Fibroblast of villous mesenchyme (primary cell): ENCODE measurements around the gene PARP3. TPM values are rescaled to one million over a fixed set of nuclear protein-coding genes. Genes with fewer than 3 reads are reported as not detected.

Experiments
- DNase-seq: peaks from one replicate; pipeline ENCODE4 v3.0.0-alpha.2; 2010; ENCODE audit warnings: low read depth
- H3K4me3 ChIP-seq: 2 replicates; pipeline ENCODE4 v1.5.1; 2011; ENCODE audit warnings: low read depth, mild to moderate bottlenecking, low read length
- total RNA-seq: library from RNA; depleted of rRNA; stranded (reverse); fragments of >200 nt; gene quantifications from 2 replicates; pipeline ENCODE4 v1.2.3, GENCODE V29; 2012
- TF ChIP-seq, protein P1 (sequence below): IDR thresholded peaks from 2 replicates; pipeline ENCODE4 v1.5.1; 2012; ENCODE audit warnings: low read depth, mild to moderate bottlenecking, low read length; ENCODE audit not compliant: insufficient read depth

PARP3 gene
- total RNA-seq, 1 donor, result 24.6 TPM

DNA sequence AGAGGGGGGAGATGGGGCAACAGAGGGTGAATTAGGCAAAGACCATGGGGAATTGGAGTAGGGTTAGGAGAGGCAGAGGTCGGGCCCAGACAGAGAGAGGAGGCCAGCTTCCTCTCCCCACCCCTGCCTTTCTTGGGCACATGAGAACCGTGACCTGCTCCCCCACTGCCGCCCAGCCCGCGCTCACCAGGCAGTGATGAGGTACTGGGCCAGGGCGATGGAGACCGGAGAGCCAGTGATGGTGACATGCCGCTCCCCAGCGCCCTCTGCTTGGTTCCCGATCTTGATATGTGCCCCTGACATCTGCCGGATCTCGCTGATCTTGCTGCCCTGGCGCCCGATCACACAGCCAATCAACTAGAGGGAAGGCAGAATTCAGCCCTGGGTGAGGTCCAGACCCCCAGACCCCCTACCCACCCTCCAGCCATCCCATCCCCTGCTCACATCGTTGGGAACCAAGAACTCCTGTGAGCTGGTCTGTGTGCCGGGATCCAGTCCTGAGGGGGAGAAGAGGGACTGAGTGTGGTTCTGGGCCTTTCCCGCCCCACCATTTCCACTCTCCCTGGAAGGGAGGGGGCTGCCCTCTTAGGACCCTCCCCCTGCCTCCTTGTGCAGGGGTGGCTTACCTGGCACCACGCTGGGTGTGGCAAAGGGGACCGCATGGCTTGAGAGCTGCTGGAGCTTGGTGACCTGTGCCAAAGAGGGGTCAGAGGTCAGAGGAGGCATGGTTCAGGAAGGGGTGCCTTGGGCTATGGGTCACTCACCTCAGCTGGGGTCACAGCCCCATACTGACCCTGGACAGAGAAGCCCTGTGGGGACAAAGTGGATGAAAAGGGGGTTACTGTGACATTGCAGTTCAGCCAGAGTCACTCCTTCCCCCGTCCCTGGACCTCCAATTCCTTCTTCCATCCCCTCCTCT, 16.7 kb downstream of the PARP3 start:
- no peak for DNase-seq
- H3K4me3 ChIP-seq, result no peak overlapping the region
- TF ChIP-seq, protein P1, sequence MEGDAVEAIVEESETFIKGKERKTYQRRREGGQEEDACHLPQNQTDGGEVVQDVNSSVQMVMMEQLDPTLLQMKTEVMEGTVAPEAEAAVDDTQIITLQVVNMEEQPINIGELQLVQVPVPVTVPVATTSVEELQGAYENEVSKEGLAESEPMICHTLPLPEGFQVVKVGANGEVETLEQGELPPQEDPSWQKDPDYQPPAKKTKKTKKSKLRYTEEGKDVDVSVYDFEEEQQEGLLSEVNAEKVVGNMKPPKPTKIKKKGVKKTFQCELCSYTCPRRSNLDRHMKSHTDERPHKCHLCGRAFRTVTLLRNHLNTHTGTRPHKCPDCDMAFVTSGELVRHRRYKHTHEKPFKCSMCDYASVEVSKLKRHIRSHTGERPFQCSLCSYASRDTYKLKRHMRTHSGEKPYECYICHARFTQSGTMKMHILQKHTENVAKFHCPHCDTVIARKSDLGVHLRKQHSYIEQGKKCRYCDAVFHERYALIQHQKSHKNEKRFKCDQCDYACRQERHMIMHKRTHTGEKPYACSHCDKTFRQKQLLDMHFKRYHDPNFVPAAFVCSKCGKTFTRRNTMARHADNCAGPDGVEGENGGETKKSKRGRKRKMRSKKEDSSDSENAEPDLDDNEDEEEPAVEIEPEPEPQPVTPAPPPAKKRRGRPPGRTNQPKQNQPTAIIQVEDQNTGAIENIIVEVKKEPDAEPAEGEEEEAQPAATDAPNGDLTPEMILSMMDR, result no peak

- H3K4me3 ChIP-seq, result no peak overlapping the region
- TF ChIP-seq, protein P1, result no peak
- no peak for DNase-seq
Measured at GRCh38 chr3:51959651-51960050, 17.5 kb downstream of the PARP3 start.

- no peak for DNase-seq
- no peak overlapping the region for H3K4me3 ChIP-seq
- TF ChIP-seq, protein P1, result no peak
Measured at GRCh38 chr3:51960386-51960785, 18.2 kb downstream of the PARP3 start.

GRCh38 chr3:51961011-51961410, 18.8 kb downstream of the PARP3 start:
- H3K4me3 ChIP-seq, result no peak overlapping the region
- TF ChIP-seq, protein P1, result no peak
- DNase-seq, result no peak

DNA sequence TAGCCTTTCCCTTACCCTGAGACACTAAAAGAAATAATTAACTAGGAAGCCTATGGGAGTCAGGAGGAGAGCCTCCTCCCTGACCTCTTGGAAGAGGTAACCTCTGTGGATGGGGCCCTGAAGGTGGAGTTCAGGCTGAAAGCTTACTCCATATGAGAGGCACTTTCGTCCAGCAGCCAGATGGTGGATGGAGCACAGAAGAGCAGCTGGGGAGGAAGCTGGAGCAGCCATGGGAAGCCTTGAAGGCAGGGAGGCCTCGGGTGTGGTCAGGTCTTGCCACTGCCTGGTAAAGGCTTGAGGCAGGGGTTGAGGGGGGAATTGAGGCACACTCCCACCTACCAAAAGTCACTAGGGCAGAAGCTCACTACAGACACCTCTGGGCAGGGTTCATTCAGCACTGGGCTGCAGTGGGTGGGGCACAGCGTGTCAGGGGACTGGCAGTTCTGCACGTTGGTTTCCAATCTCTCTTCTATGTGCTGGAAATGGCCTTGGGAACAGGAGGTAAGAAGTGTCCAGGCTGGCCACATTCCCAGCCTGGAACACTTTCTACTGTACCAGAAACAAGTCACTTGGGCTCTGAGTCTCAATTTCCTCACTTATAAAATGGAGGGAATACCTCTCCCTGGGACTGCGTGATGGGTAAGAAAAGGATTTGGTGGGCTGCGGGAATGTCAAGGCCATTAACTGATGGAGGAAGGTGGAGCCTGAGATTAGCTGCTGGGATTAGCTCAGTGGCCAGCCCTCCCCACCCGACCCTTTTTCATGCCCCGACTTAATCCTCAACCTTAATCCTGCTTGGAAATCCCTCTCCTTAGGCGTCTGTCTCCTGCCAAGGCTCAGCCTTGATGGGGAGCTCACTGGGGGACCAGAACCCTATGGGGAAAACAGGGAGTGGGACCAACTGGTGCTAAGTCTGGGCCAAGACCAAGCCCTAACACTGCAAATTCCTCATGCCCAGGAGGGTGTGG, 19.7 kb downstream of the PARP3 start:
- no peak overlapping the region for H3K4me3 ChIP-seq
- DNase-seq, result no peak
- TF ChIP-seq, protein P1, result no peak

DNA sequence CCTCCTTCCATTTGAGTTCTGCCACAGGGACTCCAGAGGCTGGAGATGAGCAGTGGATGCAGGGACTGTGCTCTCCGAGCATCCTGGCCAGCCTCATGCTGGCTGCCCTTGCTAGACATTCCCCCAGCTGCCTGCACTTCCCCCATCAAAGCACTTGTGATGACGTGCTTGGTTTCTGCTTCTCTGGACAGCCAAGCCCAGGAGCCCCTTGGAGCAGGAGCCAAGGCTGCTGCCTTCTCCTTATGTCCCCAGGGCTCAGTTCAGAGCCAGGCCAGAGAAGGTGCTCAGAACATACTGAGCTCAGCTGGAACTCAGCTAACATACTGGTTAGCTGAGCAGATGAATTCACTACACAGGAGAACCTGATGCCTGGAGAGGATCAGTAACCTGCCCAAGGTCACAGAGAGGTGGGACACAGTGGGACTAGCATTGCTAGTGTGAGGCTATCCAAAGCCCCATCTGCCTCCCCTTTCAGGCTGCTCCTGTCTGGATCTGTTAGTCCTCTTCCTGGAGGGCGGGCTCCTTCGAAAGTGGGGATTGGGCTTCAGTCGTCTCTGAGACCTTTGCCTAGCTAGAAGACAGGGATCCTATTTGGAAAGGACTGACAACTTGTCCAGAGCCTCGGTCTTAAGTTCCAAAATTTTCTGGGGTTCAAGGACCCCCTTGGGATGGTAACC, 20.8 kb downstream of the PARP3 start:
- H3K4me3 ChIP-seq, result no peak overlapping the region
- TF ChIP-seq, protein P1, result no peak
- no peak for DNase-seq
